Measurements from ENCODE around the gene SDC3.

Gene SDC3

DNA sequence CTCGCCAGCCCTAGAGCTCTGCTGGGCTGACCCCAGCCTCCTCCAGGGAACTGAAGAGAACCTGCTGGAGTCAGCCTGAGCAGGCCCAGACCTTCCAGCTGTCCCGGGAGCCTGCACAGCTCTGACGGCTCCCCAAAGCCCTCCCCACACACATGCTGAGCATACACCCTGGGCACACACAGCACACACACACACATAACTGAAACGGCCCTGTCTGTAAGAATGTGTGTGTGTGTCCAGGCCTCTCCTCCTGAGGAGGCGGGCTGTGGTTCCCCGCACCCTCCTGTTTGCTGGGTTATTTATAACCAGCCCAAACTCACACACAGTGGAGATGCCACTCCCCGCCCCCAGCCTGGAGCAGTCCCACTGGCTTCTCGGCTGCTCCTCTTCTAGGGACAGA is 20.2 kb downstream of the SDC3 start:
- Histone ChIP-seq H3K79me2 (ENCODE audit: control insufficient read depth, insufficient read depth, low read length, unreplicated experiment) (no peaks in the 10 kb centered on the region), H2AFZ (ENCODE audit: low read length, unreplicated experiment) (no peak overlapping the region), H3K4me3 (ENCODE audit: low read depth, low read length) (no peak overlapping the region), H3K27me3 (ENCODE audit: insufficient read depth, low read length) (no peaks in the 10 kb centered on the region), H3K4me1 (ENCODE audit: control insufficient read depth, insufficient read depth, low read length, unreplicated experiment) (peaks cover 4% of the 10 kb centered on the region), H3K36me3 (ENCODE audit: insufficient read depth, low read length) (no peaks in the 10 kb centered on the region), H3K27ac (ENCODE audit: low read depth, low read length) (no peak overlapping the region)

- no peaks in the 10 kb centered on the region for H3K79me2 ChIP-seq (ENCODE audit: control insufficient read depth, insufficient read depth, low read length, unreplicated experiment)
- peaks cover 4% of the 10 kb centered on the region for H3K4me1 ChIP-seq (ENCODE audit: control insufficient read depth, insufficient read depth, low read length, unreplicated experiment)
- H2AFZ ChIP-seq (ENCODE audit: low read length, unreplicated experiment): no peak overlapping the region
- H3K27me3 ChIP-seq (ENCODE audit: insufficient read depth, low read length): no peaks in the 10 kb centered on the region
- H3K27ac ChIP-seq (ENCODE audit: low read depth, low read length): no peak overlapping the region
- H3K4me3 ChIP-seq (ENCODE audit: low read depth, low read length): no peak overlapping the region
- no peaks in the 10 kb centered on the region for H3K36me3 ChIP-seq (ENCODE audit: insufficient read depth, low read length)
These were observed 20.9 kb downstream of the SDC3 start for GRCh38 chr1:30887485-30888315.

DNA sequence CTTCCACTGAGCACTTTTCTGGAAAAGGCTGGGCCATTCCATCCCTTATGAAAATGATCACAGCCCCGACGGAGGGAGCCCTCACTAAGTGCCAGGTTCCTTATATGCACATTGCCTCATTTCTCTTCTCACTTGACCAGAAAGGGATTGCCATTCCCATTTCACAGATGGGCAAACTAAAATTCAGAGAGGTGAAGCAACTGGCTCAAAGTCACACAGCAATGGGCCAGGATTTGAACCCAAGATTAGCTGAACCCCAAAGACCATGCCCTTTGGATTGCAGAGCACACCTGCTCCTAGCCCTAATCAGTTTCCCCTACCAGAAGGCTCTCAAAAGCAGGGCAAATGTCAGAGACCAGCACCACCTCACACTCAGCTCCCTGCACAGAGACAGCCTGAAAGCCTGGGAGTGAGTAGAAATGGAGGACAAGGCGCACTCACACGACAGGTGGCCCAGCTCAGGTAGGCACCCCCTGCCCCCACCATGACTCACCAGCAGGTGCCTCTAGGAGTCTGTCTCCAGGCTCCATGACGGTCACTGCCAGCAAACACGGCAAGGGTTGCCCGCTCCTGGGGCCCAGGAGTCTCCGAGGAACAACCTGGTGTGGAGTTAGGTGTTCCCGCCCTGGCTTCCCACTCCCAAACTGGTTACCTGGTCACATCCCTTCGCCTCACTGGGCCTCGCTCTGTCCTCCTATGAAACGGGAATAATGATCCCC is 21.7 kb downstream of the SDC3 start:
- no peak overlapping the region for H2AFZ ChIP-seq (ENCODE audit: low read length, unreplicated experiment)
- no peaks in the 10 kb centered on the region for H3K27me3 ChIP-seq (ENCODE audit: insufficient read depth, low read length)
- H3K27ac ChIP-seq (ENCODE audit: low read depth, low read length): no peak overlapping the region
- H3K4me1 ChIP-seq (ENCODE audit: control insufficient read depth, insufficient read depth, low read length, unreplicated experiment): no peaks in the 10 kb centered on the region
- H3K4me3 ChIP-seq (ENCODE audit: low read depth, low read length): no peak overlapping the region
- no peaks in the 10 kb centered on the region for H3K36me3 ChIP-seq (ENCODE audit: insufficient read depth, low read length)
- no peaks in the 10 kb centered on the region for H3K79me2 ChIP-seq (ENCODE audit: control insufficient read depth, insufficient read depth, low read length, unreplicated experiment)

DNA sequence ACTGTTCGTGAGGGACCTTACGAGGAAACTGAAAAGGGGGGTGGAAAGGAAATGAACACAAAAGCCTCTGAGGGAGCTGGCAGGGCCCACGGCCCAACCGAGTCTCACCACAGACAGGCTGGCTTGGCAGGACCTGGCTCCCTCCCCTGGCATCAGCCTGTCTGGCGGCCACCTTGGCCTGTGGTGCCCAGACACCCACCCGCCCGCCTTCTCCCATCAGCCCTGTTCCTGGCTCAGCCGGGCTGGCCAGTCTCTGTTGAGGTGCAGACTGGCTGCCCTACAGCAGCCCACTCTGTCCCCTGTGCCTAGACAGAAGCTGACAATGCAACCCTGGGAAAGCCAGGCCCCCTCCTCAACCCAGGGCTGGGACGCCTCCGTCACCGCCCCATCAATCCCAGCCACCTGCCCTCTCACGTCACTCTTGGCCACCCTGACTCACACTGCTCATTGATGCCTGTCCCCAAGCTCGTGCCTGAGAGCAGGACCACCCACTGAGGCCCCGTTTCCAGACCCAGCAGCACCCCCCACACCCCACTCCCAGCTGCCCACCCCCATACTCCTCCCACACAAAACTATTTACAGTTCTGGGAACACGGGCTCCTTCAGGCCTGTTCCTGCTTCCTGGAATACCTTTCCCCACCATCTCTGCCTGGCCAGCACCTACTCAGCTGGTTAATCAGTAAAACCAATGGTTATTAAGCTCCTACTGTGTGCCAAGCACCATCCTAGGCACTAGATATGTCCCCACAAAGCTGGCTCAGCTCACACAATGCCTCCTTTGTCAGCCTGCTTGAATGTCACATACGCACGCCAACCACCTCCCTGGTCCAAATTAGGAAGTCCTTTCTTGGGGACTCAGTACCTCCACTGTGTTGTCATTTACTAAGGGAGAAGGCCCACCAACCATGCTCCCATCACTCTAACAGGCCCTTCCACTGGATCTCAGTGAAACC is 22.7 kb downstream of the SDC3 start:
- Histone ChIP-seq H3K4me1 (ENCODE audit: control insufficient read depth, insufficient read depth, low read length, unreplicated experiment) (no peaks in the 10 kb centered on the region), H2AFZ (ENCODE audit: low read length, unreplicated experiment) (no peak overlapping the region), H3K27me3 (ENCODE audit: insufficient read depth, low read length) (no peaks in the 10 kb centered on the region), H3K79me2 (ENCODE audit: control insufficient read depth, insufficient read depth, low read length, unreplicated experiment) (no peaks in the 10 kb centered on the region), H3K36me3 (ENCODE audit: insufficient read depth, low read length) (no peaks in the 10 kb centered on the region), H3K27ac (ENCODE audit: low read depth, low read length) (no peak overlapping the region), H3K4me3 (ENCODE audit: low read depth, low read length) (no peak overlapping the region)

DNA sequence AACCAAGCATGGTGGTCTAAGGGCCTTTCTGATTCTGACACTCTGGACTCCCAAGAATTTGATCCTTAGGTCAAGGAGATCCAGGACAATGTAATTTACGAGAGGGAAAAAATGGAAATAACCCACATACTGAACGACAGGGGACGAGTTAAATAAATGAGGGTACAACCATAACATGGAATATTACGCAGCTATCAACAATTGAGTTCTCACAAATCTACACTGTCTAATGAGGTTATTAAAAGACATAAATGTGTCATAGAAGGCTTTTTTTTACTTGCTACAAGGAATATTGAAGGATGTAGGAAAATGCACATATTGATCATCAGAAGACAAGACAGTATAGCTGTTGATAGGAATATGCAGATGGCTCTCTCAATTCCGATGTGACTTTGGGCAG is 23.8 kb downstream of the SDC3 start:
- no peaks in the 10 kb centered on the region for H3K36me3 ChIP-seq (ENCODE audit: insufficient read depth, low read length)
- no peak overlapping the region for H3K4me3 ChIP-seq (ENCODE audit: low read depth, low read length)
- no peaks in the 10 kb centered on the region for H3K4me1 ChIP-seq (ENCODE audit: control insufficient read depth, insufficient read depth, low read length, unreplicated experiment)
- no peaks in the 10 kb centered on the region for H3K79me2 ChIP-seq (ENCODE audit: control insufficient read depth, insufficient read depth, low read length, unreplicated experiment)
- no peak overlapping the region for H3K27ac ChIP-seq (ENCODE audit: low read depth, low read length)
- H3K27me3 ChIP-seq (ENCODE audit: insufficient read depth, low read length): no peaks in the 10 kb centered on the region
- no peak overlapping the region for H2AFZ ChIP-seq (ENCODE audit: low read length, unreplicated experiment)

DNA sequence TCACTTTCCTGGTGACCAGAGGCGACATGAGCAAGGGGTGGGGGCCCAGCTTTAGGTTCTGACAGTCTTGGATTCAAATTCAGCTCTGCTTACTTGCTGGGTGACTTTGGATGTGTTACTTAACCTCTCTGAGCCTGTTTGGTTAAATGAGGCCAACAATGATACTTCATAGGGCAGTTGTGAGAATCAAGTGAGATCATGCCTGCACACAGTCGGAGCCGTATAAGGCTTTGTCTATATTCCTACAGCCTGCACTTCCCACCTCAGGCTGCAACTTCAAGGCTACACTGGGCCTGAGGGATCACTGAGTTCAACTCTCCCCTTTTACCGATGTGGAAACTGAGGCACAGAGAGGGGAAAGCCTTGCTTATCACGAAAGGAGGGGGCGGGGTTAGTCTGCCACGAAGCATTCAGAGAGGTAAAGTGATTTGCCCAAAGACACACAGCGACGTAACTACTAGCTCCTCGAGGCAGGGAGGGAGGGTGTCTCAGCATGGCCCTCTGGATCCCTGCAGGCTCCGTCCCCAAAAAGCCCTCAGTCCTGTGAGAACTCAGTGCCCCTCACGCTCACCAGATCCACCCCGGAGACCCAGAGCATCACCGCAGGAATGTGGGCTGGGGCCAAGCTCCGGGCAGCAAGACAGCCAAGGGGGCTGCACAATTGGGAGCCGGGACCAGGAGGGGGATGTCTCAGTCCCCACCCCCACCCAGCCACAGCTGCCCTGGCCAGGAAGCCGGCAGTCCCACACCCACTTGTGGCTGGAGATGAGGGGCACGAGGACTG is 25.0 kb downstream of the SDC3 start:
- H3K27me3 ChIP-seq (ENCODE audit: insufficient read depth, low read length): no peaks in the 10 kb centered on the region
- H3K79me2 ChIP-seq (ENCODE audit: control insufficient read depth, insufficient read depth, low read length, unreplicated experiment): no peaks in the 10 kb centered on the region
- H3K4me3 ChIP-seq (ENCODE audit: low read depth, low read length): no peak overlapping the region
- no peaks in the 10 kb centered on the region for H3K4me1 ChIP-seq (ENCODE audit: control insufficient read depth, insufficient read depth, low read length, unreplicated experiment)
- H3K36me3 ChIP-seq (ENCODE audit: insufficient read depth, low read length): no peaks in the 10 kb centered on the region
- no peak overlapping the region for H2AFZ ChIP-seq (ENCODE audit: low read length, unreplicated experiment)
- H3K27ac ChIP-seq (ENCODE audit: low read depth, low read length): no peak overlapping the region

GRCh38 chr1:30882678-30883388 is 25.7 kb downstream of the SDC3 start:
- Histone ChIP-seq H3K4me1 (ENCODE audit: control insufficient read depth, insufficient read depth, low read length, unreplicated experiment) (no peaks in the 10 kb centered on the region), H3K36me3 (ENCODE audit: insufficient read depth, low read length) (no peaks in the 10 kb centered on the region), H3K4me3 (ENCODE audit: low read depth, low read length) (no peak overlapping the region), H3K79me2 (ENCODE audit: control insufficient read depth, insufficient read depth, low read length, unreplicated experiment) (no peaks in the 10 kb centered on the region), H3K27ac (ENCODE audit: low read depth, low read length) (no peak overlapping the region), H2AFZ (ENCODE audit: low read length, unreplicated experiment) (no peak overlapping the region), H3K27me3 (ENCODE audit: insufficient read depth, low read length) (no peaks in the 10 kb centered on the region)

DNA sequence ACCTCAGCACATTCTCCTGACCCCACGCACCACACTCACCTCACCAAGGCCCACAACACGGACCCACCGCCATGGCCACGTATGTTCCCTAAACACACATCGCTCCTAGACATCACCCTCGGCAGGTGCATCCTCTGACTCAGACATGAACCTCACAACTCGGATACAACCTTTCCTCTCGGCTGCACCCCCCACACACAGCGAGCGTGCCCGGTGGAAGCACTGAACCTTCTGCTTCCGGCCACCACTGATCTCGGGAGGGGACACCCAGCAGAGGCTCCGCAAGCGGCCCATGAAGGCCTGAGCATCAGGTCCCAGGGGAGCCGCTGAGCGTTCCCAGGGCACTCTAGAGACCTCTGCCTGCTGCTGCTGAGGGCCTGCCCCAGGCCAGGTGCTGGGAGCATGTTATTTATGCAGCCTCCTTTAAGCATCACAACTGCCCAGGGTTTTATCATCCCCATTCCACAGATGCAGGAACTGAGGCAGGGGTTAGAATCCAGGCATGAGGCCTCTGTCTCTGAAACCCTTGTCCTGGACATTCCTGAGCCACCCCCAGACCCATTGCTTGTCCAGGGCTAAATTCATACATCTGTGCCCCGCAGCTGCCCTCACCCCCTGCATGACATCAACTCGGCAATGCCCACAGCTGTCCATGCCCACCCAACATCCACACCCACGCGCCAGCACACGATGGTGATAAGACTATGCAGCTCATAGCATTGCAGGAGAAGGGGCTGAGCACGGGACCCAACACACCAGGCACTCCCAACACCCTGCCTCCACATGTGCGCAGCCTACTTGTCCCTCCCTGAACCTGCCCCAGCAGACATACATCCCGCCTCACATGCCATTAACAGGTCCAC is 27.0 kb downstream of the SDC3 start:
- Histone ChIP-seq H2AFZ (ENCODE audit: low read length, unreplicated experiment) (no peak overlapping the region), H3K36me3 (ENCODE audit: insufficient read depth, low read length) (no peaks in the 10 kb centered on the region), H3K79me2 (ENCODE audit: control insufficient read depth, insufficient read depth, low read length, unreplicated experiment) (no peaks in the 10 kb centered on the region), H3K4me1 (ENCODE audit: control insufficient read depth, insufficient read depth, low read length, unreplicated experiment) (peaks cover 5% of the 10 kb centered on the region), H3K4me3 (ENCODE audit: low read depth, low read length) (no peak overlapping the region), H3K27me3 (ENCODE audit: insufficient read depth, low read length) (no peaks in the 10 kb centered on the region), H3K27ac (ENCODE audit: low read depth, low read length) (no peak overlapping the region)

DNA sequence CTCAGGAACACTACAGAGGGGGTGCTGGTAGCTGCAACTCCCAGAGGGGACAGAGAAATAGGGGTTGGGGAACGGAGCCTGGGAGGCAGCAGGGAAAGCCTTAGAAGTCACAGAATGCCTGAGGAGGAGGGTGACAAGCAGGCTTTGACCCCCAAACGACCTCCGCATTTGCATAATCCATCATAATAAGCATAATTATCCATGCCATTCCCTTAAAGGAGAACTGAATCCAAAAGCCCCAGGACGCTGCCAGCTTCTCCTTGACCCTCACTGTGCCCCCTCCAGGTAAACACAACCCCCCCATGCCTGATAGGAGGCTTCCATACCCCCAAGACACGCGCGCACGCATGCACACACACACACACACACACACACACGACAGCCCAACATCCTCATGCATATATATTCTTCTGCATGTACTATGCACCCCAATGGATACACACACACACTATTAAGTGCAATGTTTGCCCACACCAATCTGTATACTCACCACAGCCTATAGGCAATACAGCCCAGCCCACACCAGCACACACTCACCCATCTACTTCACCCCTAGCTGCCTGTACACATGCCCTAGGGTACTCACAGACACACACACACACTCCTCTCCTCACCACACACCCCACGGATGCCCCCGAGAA is 27.8 kb downstream of the SDC3 start:
- Histone ChIP-seq H3K4me1 (ENCODE audit: control insufficient read depth, insufficient read depth, low read length, unreplicated experiment) (peaks cover 5% of the 10 kb centered on the region), H3K4me3 (ENCODE audit: low read depth, low read length) (no peak overlapping the region), H3K27me3 (ENCODE audit: insufficient read depth, low read length) (no peaks in the 10 kb centered on the region)

More for the DNA sequence above, 27.8 kb downstream of the SDC3 start:
- no peak overlapping the region for H2AFZ ChIP-seq (ENCODE audit: low read length, unreplicated experiment)
- H3K36me3 ChIP-seq (ENCODE audit: insufficient read depth, low read length): no peaks in the 10 kb centered on the region
- no peaks in the 10 kb centered on the region for H3K79me2 ChIP-seq (ENCODE audit: control insufficient read depth, insufficient read depth, low read length, unreplicated experiment)
- H3K27ac ChIP-seq (ENCODE audit: low read depth, low read length): no peak overlapping the region
